AG08395 (cell line): Measurements from ENCODE around the gene FN3K.
A peak's percentile ranks its signal among the peaks of the same experiment; 100 is the strongest.

ENCODE experiments used
- DNase-seq: peaks from one replicate; pipeline ENCODE4 v3.0.0; 2012; ENCODE audit warnings: mixed read lengths, low spot score

Gene FN3K

GRCh38 chr17:82703935-82704865 is 31.2 kb upstream of the FN3K start:
- DNase-seq, result no peak

GRCh38 chr17:82704886-82705285 is 30.5 kb upstream of the FN3K start:
- DNase-seq, result no peak

GRCh38 chr17:82705756-82706155 is 29.7 kb upstream of the FN3K start:
- no peak for DNase-seq

GRCh38 chr17:82709024-82709675 is 26.3 kb upstream of the FN3K start:
- no peak for DNase-seq

- DNase-seq, result no peak
Measured at GRCh38 chr17:82709676-82710498, 25.5 kb upstream of the FN3K start.

GRCh38 chr17:82710499-82711232 is 24.7 kb upstream of the FN3K start:
- DNase-seq, result no peak

- DNase-seq, result no peak
Measured at GRCh38 chr17:82713071-82713723, 22.2 kb upstream of the FN3K start.

GRCh38 chr17:82716203-82717010 is 19.0 kb upstream of the FN3K start, which contains the start of gene FN3KRP:
Gene FN3KRP, plus strand, starts transcription at chr17:82716706. Its CDS starts 50 bp downstream, at chr17:82716756.
- peak; percentile 99 for DNase-seq

- DNase-seq, result no peak
Measured at GRCh38 chr17:82718986-82719685, 16.3 kb upstream of the FN3K start.

- DNase-seq, result no peak
Measured at GRCh38 chr17:82720204-82720603, 15.2 kb upstream of the FN3K start.

- no peak for DNase-seq
Measured at GRCh38 chr17:82722341-82723013, 12.9 kb upstream of the FN3K start.

- DNase-seq, result no peak
Measured at GRCh38 chr17:82723169-82723807, 12.1 kb upstream of the FN3K start.

- DNase-seq, result no peak
Measured at GRCh38 chr17:82726427-82726826, 9.0 kb upstream of the FN3K start.

GRCh38 chr17:82729479-82730260 is 5.7 kb upstream of the FN3K start:
- DNase-seq, result no peak

GRCh38 chr17:82732118-82732743 is 3.2 kb upstream of the FN3K start:
- DNase-seq, result no peak

GRCh38 chr17:82736511-82737185 is 1.2 kb downstream of the FN3K start:
- DNase-seq, result no peak
